Endothelial cell of umbilical vein (primary cell): ENCODE results near the gene BCAS3. TPM values are rescaled to one million over a fixed set of nuclear protein-coding genes. Genes with fewer than 3 reads are reported as not detected.

Experiments used
- BruUV-seq: library from RNA; stranded (reverse); fragments of 400-500 nt; replicated peaks from 2 replicates; lab custom pipeline; 2021; lab: Mats Ljungman, UMichigan
- CTCF ChIA-PET: fragments of 300-600, 350-600 bp; sonication (Branson Sonifier 250); formaldehyde crosslinking; loops from one replicate; lab custom pipeline; 2021; ENCODE audit warnings: antibody characterized with exemption, inconsistent platforms; lab: Charles Lee
- POLR2A ChIA-PET: fragments of 300-600, 350-600 bp; sonication (Branson Sonifier 250); formaldehyde crosslinking; loops from one replicate; lab custom pipeline; 2021; ENCODE audit warnings: antibody characterized with exemption, inconsistent platforms; lab: Charles Lee
- DNase-seq: peaks from one replicate; pipeline ENCODE4 v3.0.0-alpha.2; 2011; ENCODE audit warnings: low read depth, low spot score
- FAIRE-seq: peaks from 2 replicates; lab custom pipeline; 2011; peaks lifted over from hg19 to GRCh38; lab: Jason Lieb, UNC
- H2AFZ ChIP-seq: 2 replicates; pipeline ENCODE4 v1.6.0; 2012; ENCODE audit warnings: low read depth, low read length, control low read depth, inconsistent platforms
- H3K27ac ChIP-seq: 2 replicates; pipeline ENCODE4 v1.5.1; 2011; ENCODE audit warnings: low read depth, mild to moderate bottlenecking, control low read depth, low read length, moderate library complexity; ENCODE audit not compliant: insufficient read depth
- H3K27me3 ChIP-seq, 2 experiments: 2 replicates each; pipeline versions ENCODE4 v1.6.0 to v1.6.1; 2011; ENCODE audit warnings: low read length in 2 of 2, mixed read lengths in 1 of 2; ENCODE audit not compliant: control insufficient read depth in 2 of 2, insufficient read depth in 2 of 2
- H3K36me3 ChIP-seq, 2 experiments: 2 replicates in 1 of 2; 3 replicates in 1 of 2; pipeline ENCODE4 v1.5.1; 2011; ENCODE audit warnings: low read length in 2 of 2, mild to moderate bottlenecking in 1 of 2, moderate library complexity in 1 of 2; ENCODE audit not compliant: control insufficient read depth in 2 of 2, insufficient read depth in 2 of 2; ENCODE audit errors: extremely low read depth in 1 of 2
- H3K4me1 ChIP-seq: 3 replicates; pipeline ENCODE4 v1.5.1; 2011; ENCODE audit warnings: mild to moderate bottlenecking, low read length; ENCODE audit not compliant: control insufficient read depth, insufficient read depth; ENCODE audit errors: extremely low read depth
- H3K4me2 ChIP-seq: 2 replicates; pipeline ENCODE4 v1.6.1; 2011; ENCODE audit warnings: low read length, control low read depth, mixed read lengths; ENCODE audit not compliant: insufficient read depth
- H3K4me3 ChIP-seq, 3 experiments: fragments of 200-600 bp in 1 of 3; sonication (generic), shearing (Covaris generic) in 1 of 3; replicated peaks in 1 of 3; 2 replicates each; pipeline ENCODE4 v1.5.1; 2011 to 2016; ENCODE audit warnings: control low read depth in 3 of 3, low read length in 3 of 3, mild to moderate bottlenecking in 2 of 3, inconsistent platforms in 1 of 3, low read depth in 1 of 3, moderate library complexity in 1 of 3; ENCODE audit not compliant: insufficient read depth in 1 of 3
- H3K79me2 ChIP-seq: 2 replicates; pipeline ENCODE4 v1.6.0; 2012; ENCODE audit warnings: low read length, inconsistent platforms; ENCODE audit not compliant: control insufficient read depth, insufficient read depth
- H3K9ac ChIP-seq: replicated peaks from 2 replicates; pipeline ENCODE3; 2011; ENCODE audit warnings: low read length, control low read depth; ENCODE audit not compliant: insufficient read depth; ENCODE audit errors: extremely low read depth
- H3K9me1 ChIP-seq: replicated peaks from 3 replicates; pipeline ENCODE4 v1.6.0; 2011; ENCODE audit warnings: mild to moderate bottlenecking, low read length; ENCODE audit not compliant: control insufficient read depth, insufficient read depth; ENCODE audit errors: extremely low read depth
- H3K9me3 ChIP-seq: replicated peaks from 2 replicates; pipeline ENCODE4 v1.5.1; 2012; ENCODE audit warnings: low read length, inconsistent platforms; ENCODE audit not compliant: control insufficient read depth, insufficient read depth
- H4K20me1 ChIP-seq: replicated peaks from 2 replicates; pipeline ENCODE3; 2011; ENCODE audit warnings: mild to moderate bottlenecking, low read length; ENCODE audit not compliant: control insufficient read depth, insufficient read depth; ENCODE audit errors: extremely low read depth
- CTCF ChIP-seq, 2 donors: IDR thresholded peaks; 1 replicate in 1 of 2; 2 replicates in 1 of 2; pipeline ENCODE4 v1.5.1; 2011; ENCODE audit warnings: low read length in 2 of 2, mild to moderate bottlenecking in 2 of 2, moderate library complexity in 2 of 2, control low read depth in 1 of 2, inconsistent platforms in 1 of 2, low read depth in 1 of 2; ENCODE audit not compliant: insufficient read depth in 1 of 2; ENCODE audit errors: extremely low read depth in 1 of 2
- EZH2 ChIP-seq: IDR thresholded peaks from 2 replicates; pipeline ENCODE4 v1.6.1; 2012; ENCODE audit warnings: borderline replicate concordance, low read depth, mild to moderate bottlenecking, moderate library complexity, low read length, inconsistent platforms; ENCODE audit not compliant: severe bottlenecking
- FOS ChIP-seq: IDR thresholded peaks from 2 replicates; pipeline ENCODE4 v1.6.1; 2011; ENCODE audit warnings: mild to moderate bottlenecking, low read length, moderate library complexity, borderline replicate concordance; ENCODE audit not compliant: insufficient read depth
- GATA2 ChIP-seq: IDR thresholded peaks from 2 replicates; pipeline ENCODE4 v1.7.0; 2011; ENCODE audit warnings: low read depth, mild to moderate bottlenecking, moderate library complexity, mixed read lengths, low read length; ENCODE audit not compliant: insufficient read length, insufficient read depth
- MYC ChIP-seq: IDR thresholded peaks from one replicate; pipeline ENCODE4 v1.6.1; 2011; ENCODE audit warnings: mild to moderate bottlenecking, low read depth, low read length
- POLR2A ChIP-seq: IDR thresholded peaks from 2 replicates; pipeline ENCODE4 v1.6.1; 2012; ENCODE audit warnings: low read depth, mild to moderate bottlenecking, control low read depth, low read length
- POLR2AphosphoS5 ChIP-seq: IDR thresholded peaks from 2 replicates; pipeline ENCODE4 v1.6.1; 2012; ENCODE audit warnings: low read depth, mild to moderate bottlenecking, control low read depth, low read length, moderate library complexity; ENCODE audit not compliant: insufficient read depth
- dilution Hi-C: fragments of 300-500 bp; cut with MboI; formaldehyde crosslinking; loops from one replicate; pipeline ENCODE4 v1.15.0; 2019; ENCODE audit warnings: low sequenced_read_pairs; ENCODE audit not compliant: extremely low pct_ligation_motif_present
- intact Hi-C: fragments of 100-400 bp; cut with micrococcal nuclease; formaldehyde crosslinking; loops from one replicate; pipeline ENCODE4 v1.10.0; 2022
- polyA plus RNA-seq, 4 experiments: library from polyadenylated mRNA; depleted of rRNA in 3 of 4; stranded (reverse) in 3 of 4; unstranded in 1 of 4; fragments of >200 nt; gene quantifications; 2 replicates each; pipeline versions ENCODE4 v1.2.1 to v1.2.3, GENCODE V29; 2011 to 2012; ENCODE audit warnings: missing spikeins in 1 of 4
- total RNA-seq: library from RNA; stranded (reverse); gene quantifications from 2 replicates; pipeline ENCODE4 v1.2.3, GENCODE V29; 2021

Gene BCAS3
- total and polyA plus RNA-seq, 2 donors (not counting 3 experiments of a cell fraction or from before 2014, with no cell fraction given) = 8.2 to 16.0 TPM

- intact Hi-C loops = no loop called here
- Histone ChIP-seq H3K27me3 (no peaks in the 10 kb centered on the region), H3K4me3 (no peak overlapping the region), H3K79me2 (no peaks in the 10 kb centered on the region), H3K36me3 (no peaks in the 10 kb centered on the region), H3K9me3 (no peaks in the 10 kb centered on the region), H3K4me2 (no peak overlapping the region), H3K9ac (no peak overlapping the region), H3K4me1 (no peaks in the 10 kb centered on the region), H4K20me1 (no peaks in the 10 kb centered on the region), H2AFZ (no peak overlapping the region), H3K9me1 (no peaks in the 10 kb centered on the region), H3K27ac (no peak overlapping the region)
- dilution Hi-C loops = no loop called here
- CTCF ChIA-PET = no interaction called here
- TF ChIP-seq FOS (no peak), POLR2A (no peak), POLR2AphosphoS5 (no peak), GATA2 (no peak), EZH2 (no peak), CTCF (IDR thresholded peaks at IDR 0.05; ENCODE audit: extremely low read depth in 1 of 2, insufficient read depth in 1 of 2, low read depth in 1 of 2, low read length in 2 of 2) (no peak), MYC (no peak)
- BruUV-seq = no TSS peak
- POLR2A ChIA-PET = no interaction called here
- FAIRE-seq = no peak
- DNase-seq = no peak
These were observed 36.0 kb downstream of the BCAS3 start for GRCh38 chr17:60713608-60714007.
